K562 (cell line): Measurements from ENCODE around the gene CDCA5. TPM values are rescaled to one million over a fixed set of nuclear protein-coding genes. Genes with fewer than 3 reads are reported as not detected.

Experiments
- BACH1 ChIP-seq: fragments of 200-800 bp; sonication (Bioruptor generic); IDR thresholded peaks from 2 replicates; pipeline ENCODE4 v1.6.1; 2016; ENCODE audit warnings: missing genetic modification characterization, missing compliant biosample characterization
- C11orf30 ChIP-seq: fragments of 450-650 bp; IDR thresholded peaks from 2 replicates; pipeline ENCODE4 v1.6.1; 2016; ENCODE audit warnings: low read depth, mild to moderate bottlenecking
- DNMT1 ChIP-seq: fragments of 450-650 bp; IDR thresholded peaks from 2 replicates; pipeline ENCODE4 v1.6.1; 2016; ENCODE audit warnings: antibody characterized with exemption, mild to moderate bottlenecking
- FOXJ3 ChIP-seq: sonication (generic); formaldehyde crosslinking; IDR thresholded peaks from 2 replicates; pipeline ENCODE4 v1.4.0; 2020; ENCODE audit warnings: mild to moderate bottlenecking, missing genetic modification reagents
- HCFC1 ChIP-seq: IDR thresholded peaks from 2 replicates; pipeline ENCODE4 v1.6.1; 2012; ENCODE audit warnings: low read depth, low read length, improper control_type of control experiment
- JUNB ChIP-seq: fragments of 450-650 bp; formaldehyde crosslinking; conservative IDR thresholded peaks from 2 replicates; pipeline ENCODE4 v1.4.0; 2020; ENCODE audit warnings: mild to moderate bottlenecking
- KAT7 ChIP-seq: sonication (generic); formaldehyde crosslinking; IDR thresholded peaks from 2 replicates; pipeline ENCODE4 v1.8.0; 2022; ENCODE audit warnings: missing genetic modification reagents, mild to moderate bottlenecking, borderline replicate concordance
- RBBP5 ChIP-seq: fragments of 200-600 bp; sonication (generic); IDR thresholded peaks from 2 replicates; pipeline ENCODE4 v1.6.1; 2012; ENCODE audit warnings: borderline replicate concordance, mild to moderate bottlenecking, low read length, control low read depth, inconsistent platforms; ENCODE audit not compliant: insufficient read depth, poor library complexity, severe bottlenecking
- RBM25 ChIP-seq: fragments of 200-400 bp; formaldehyde crosslinking; IDR thresholded peaks from 2 replicates; pipeline ENCODE4 v1.6.1; 2018; ENCODE audit warnings: low read length, low read depth, moderate library complexity; ENCODE audit not compliant: severe bottlenecking
- RBM39 ChIP-seq: fragments of 200-400 bp; formaldehyde crosslinking; optimal IDR thresholded peaks from 2 replicates; pipeline ENCODE3; 2018; ENCODE audit warnings: low read depth, low read length
- SAP30 ChIP-seq: fragments of 200-600 bp; sonication (generic); IDR thresholded peaks from 2 replicates; pipeline ENCODE4 v1.6.1; 2012; ENCODE audit warnings: borderline replicate concordance, low read depth, mild to moderate bottlenecking, moderate library complexity, low read length, control low read depth, inconsistent platforms; ENCODE audit not compliant: insufficient read depth, poor library complexity, severe bottlenecking
- TBP ChIP-seq: optimal IDR thresholded peaks from 2 replicates; pipeline ENCODE3; 2011; ENCODE audit warnings: low read depth, low read length, improper control_type of control experiment
- TFAM ChIP-seq: fragments of 250-450 bp; sonication (Bioruptor Pico); conservative IDR thresholded peaks from 2 replicates; pipeline ENCODE4 v1.5.0; 2021; ENCODE audit warnings: mild to moderate bottlenecking, moderate library complexity
- TOE1 ChIP-seq, 2 experiments: fragments of 450-650 bp in 1 of 2; sonication (generic) in 1 of 2; formaldehyde crosslinking in 1 of 2; IDR thresholded peaks; 2 replicates each; pipeline versions ENCODE4 v1.7.1 to v1.8.0; 2016 to 2022; ENCODE audit warnings: borderline replicate concordance in 2 of 2, mild to moderate bottlenecking in 2 of 2, antibody characterized with exemption in 1 of 2, inconsistent platforms in 1 of 2, low read depth in 1 of 2, missing genetic modification reagents in 1 of 2, moderate library complexity in 1 of 2
- TRIM28 ChIP-seq: fragments of 450-650 bp; IDR thresholded peaks from 2 replicates; pipeline ENCODE4 v1.6.1; 2017
- ZNF23 ChIP-seq: fragments of 250-450 bp; sonication (Bioruptor Pico); IDR thresholded peaks from 2 replicates; pipeline ENCODE4 v1.4.0; 2020; ENCODE audit warnings: mild to moderate bottlenecking
- ZNF431 ChIP-seq: sonication (generic); formaldehyde crosslinking; IDR thresholded peaks from 2 replicates; pipeline ENCODE4 v1.8.0; 2022; ENCODE audit warnings: mild to moderate bottlenecking, missing genetic modification reagents
- ZNF584 ChIP-seq: fragments of 200-800 bp; sonication (Bioruptor generic); IDR thresholded peaks from 2 replicates; pipeline ENCODE4 v1.6.1; 2016; ENCODE audit warnings: low read depth, mild to moderate bottlenecking, missing genetic modification characterization, missing compliant biosample characterization
- polyA plus RNA-seq, 8 experiments: library from polyadenylated mRNA; depleted of rRNA in 4 of 8; stranded (reverse) in 5 of 8; unstranded in 3 of 8; fragments of >200 nt; fragmentation: Nextera tagmentation in 2 of 8; fragmentation: Illumina TruSeq in 1 of 8; extraction: Ambion mirVana in 2 of 8; extraction: Trizol in 1 of 8; gene quantifications; 2 replicates each; pipeline versions ENCODE4 v1.2.1 to v1.2.3, GENCODE V29; 2011 to 2014; ENCODE audit warnings: inconsistent platforms in 1 of 8, missing spikeins in 1 of 8
- total RNA-seq, 7 experiments: library from RNA; depleted of rRNA in 6 of 7; stranded (reverse); fragments of >200 nt in 6 of 7; fragmentation: Illumina TruSeq in 2 of 7; extraction: Trizol in 2 of 7; gene quantifications; 2 replicates each; pipeline versions ENCODE4 v1.2.1 to v1.2.3, GENCODE V29; 2011 to 2021; ENCODE audit warnings: low replicate concordance in 1 of 7
- TF ChIP-seq, protein P1 (sequence below): fragments of 450-650 bp; formaldehyde crosslinking; IDR thresholded peaks from 2 replicates; pipeline ENCODE4 v1.4.0; 2020; ENCODE audit warnings: mild to moderate bottlenecking, moderate library complexity
- TF ChIP-seq, protein P2 (sequence below): fragments of 450-650 bp; IDR thresholded peaks from 2 replicates; pipeline ENCODE4 v1.6.1; 2018; ENCODE audit not compliant: partially characterized antibody
- TF ChIP-seq, protein P3 (sequence below): sonication (generic); formaldehyde crosslinking; IDR thresholded peaks from 2 replicates; pipeline ENCODE4 v1.8.0; 2023; ENCODE audit warnings: mild to moderate bottlenecking, missing genetic modification reagents

The CDCA5 gene
- total and polyA plus RNA-seq, 9 of the 15 experiments (the other 6 are each of a cell fraction or from before 2014, with no cell fraction given) = 18.9 to 94.3 (median 64.6) TPM

DNA sequence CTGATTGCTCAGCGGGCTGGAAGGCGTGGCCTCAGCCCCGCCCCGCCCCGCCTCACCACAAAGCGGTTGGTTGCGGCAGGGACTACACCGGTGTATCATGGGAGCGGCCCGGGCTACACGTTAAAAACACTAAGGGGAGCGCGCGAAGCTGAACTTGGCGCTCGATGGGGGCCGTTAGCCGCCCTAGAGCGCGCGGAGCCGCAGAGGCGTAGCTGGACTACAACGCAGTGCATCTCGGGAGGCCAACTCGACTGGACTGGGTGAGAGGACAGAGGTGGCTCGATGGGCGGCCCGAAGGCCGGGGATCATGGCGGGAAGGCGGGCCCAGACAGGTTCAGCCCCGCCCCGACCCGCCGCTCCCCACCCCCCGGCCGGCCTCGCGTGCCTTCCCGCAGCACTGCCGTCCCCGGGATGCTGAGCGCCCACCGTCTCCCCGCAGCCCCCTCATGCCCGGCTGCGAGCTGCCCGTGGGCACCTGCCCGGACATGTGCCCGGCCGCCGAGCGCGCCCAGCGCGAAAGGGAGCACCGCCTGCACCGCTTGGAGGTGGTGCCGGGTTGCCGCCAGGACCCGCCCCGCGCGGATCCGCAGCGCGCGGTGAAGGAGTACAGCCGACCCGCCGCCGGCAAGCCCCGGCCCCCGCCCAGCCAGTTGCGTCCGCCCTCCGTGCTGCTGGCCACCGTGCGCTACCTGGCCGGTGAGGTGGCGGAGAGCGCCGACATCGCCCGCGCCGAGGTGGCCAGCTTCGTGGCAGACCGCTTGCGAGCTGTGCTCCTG, 42.8 kb downstream of the CDCA5 start, which contains the start of gene SAC3D1 (continued):
- TF ChIP-seq, protein P1, sequence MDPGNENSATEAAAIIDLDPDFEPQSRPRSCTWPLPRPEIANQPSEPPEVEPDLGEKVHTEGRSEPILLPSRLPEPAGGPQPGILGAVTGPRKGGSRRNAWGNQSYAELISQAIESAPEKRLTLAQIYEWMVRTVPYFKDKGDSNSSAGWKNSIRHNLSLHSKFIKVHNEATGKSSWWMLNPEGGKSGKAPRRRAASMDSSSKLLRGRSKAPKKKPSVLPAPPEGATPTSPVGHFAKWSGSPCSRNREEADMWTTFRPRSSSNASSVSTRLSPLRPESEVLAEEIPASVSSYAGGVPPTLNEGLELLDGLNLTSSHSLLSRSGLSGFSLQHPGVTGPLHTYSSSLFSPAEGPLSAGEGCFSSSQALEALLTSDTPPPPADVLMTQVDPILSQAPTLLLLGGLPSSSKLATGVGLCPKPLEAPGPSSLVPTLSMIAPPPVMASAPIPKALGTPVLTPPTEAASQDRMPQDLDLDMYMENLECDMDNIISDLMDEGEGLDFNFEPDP (CRISPR knock-in tag) = no peak
- TF ChIP-seq ZNF584 (no peak), RBM39 (no peak), C11orf30 (no peak), KAT7 (CRISPR knock-in tag) (no peak; the same call in 1 of the 2 replicates), RBM25 (no peak), HCFC1 (peak; percentile 75), ZNF431 (peak; percentile 70; the same call in 1 of the 2 replicates), TRIM28 (no peak), RBBP5 (peak; percentile 77), FOXJ3 (no peak), SAP30 (peak; percentile 81), TOE1 (IDR thresholded peaks at IDR 0.05; ENCODE audit: borderline replicate concordance) (no peak), TOE1 (CRISPR knock-in tag; IDR thresholded peaks at IDR 0.05; ENCODE audit: borderline replicate concordance, low read depth) (no peak), ZNF23 (no peak), BACH1 (tag) (no peak), TFAM (no peak), TBP (peak; percentile 58), DNMT1 (no peak), JUNB (CRISPR knock-in tag) (no peak)
- TF ChIP-seq, protein P2, sequence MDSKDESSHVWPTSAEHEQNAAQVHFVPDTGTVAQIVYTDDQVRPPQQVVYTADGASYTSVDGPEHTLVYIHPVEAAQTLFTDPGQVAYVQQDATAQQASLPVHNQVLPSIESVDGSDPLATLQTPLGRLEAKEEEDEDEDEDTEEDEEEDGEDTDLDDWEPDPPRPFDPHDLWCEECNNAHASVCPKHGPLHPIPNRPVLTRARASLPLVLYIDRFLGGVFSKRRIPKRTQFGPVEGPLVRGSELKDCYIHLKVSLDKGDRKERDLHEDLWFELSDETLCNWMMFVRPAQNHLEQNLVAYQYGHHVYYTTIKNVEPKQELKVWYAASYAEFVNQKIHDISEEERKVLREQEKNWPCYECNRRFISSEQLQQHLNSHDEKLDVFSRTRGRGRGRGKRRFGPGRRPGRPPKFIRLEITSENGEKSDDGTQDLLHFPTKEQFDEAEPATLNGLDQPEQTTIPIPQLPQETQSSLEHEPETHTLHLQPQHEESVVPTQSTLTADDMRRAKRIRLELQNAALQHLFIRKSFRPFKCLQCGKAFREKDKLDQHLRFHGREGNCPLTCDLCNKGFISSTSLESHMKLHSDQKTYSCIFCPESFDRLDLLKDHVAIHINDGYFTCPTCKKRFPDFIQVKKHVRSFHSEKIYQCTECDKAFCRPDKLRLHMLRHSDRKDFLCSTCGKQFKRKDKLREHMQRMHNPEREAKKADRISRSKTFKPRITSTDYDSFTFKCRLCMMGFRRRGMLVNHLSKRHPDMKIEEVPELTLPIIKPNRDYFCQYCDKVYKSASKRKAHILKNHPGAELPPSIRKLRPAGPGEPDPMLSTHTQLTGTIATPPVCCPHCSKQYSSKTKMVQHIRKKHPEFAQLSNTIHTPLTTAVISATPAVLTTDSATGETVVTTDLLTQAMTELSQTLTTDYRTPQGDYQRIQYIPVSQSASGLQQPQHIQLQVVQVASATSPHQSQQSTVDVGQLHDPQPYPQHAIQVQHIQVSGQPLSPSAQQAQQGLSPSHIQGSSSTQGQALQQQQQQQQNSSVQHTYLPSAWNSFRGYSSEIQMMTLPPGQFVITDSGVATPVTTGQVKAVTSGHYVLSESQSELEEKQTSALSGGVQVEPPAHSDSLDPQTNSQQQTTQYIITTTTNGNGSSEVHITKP = peak; percentile 80
- TF ChIP-seq, protein P3, sequence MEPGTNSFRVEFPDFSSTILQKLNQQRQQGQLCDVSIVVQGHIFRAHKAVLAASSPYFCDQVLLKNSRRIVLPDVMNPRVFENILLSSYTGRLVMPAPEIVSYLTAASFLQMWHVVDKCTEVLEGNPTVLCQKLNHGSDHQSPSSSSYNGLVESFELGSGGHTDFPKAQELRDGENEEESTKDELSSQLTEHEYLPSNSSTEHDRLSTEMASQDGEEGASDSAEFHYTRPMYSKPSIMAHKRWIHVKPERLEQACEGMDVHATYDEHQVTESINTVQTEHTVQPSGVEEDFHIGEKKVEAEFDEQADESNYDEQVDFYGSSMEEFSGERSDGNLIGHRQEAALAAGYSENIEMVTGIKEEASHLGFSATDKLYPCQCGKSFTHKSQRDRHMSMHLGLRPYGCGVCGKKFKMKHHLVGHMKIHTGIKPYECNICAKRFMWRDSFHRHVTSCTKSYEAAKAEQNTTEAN (CRISPR knock-in tag) = 0 out of 2 replicates have a peak, but pooled peaks have one; percentile 49
